Neural progenitor cell (in vitro differentiated cells): ENCODE data around the gene CITED4. TPM values are rescaled to one million over a fixed set of nuclear protein-coding genes. Genes with fewer than 3 reads are reported as not detected.

ENCODE experiments used
- DNase-seq: peaks from one replicate; pipeline ENCODE4 v3.0.0-alpha.2; 2016; ENCODE audit warnings: low spot score
- H2AFZ ChIP-seq: fragments of 200-600 bp; sonication (generic); replicated peaks from 2 replicates; pipeline ENCODE4 v1.6.1; 2016; ENCODE audit warnings: antibody characterized with exemption
- H3F3A ChIP-seq: fragments of 200-600 bp; sonication (generic); 2 replicates; pipeline ENCODE4 v1.6.1; 2016; ENCODE audit warnings: antibody characterized with exemption, low read depth
- H3K27ac ChIP-seq: fragments of 200-600 bp; sonication (generic); 2 replicates; pipeline ENCODE4 v1.5.1; 2016; ENCODE audit warnings: mild to moderate bottlenecking
- H3K27me3 ChIP-seq: fragments of 200-600 bp; sonication (generic); 2 replicates; pipeline ENCODE4 v1.6.1; 2016; ENCODE audit warnings: mild to moderate bottlenecking, moderate library complexity
- H3K36me3 ChIP-seq: fragments of 200-600 bp; sonication (generic); 2 replicates; pipeline ENCODE4 v1.5.1; 2016
- H3K4me1 ChIP-seq: fragments of 200-600 bp; sonication (generic); 2 replicates; pipeline ENCODE4 v1.6.1; 2016; ENCODE audit warnings: mixed run types
- H3K4me2 ChIP-seq: fragments of 200-600 bp; sonication (generic); 2 replicates; pipeline ENCODE4 v1.6.1; 2016
- H3K4me3 ChIP-seq: fragments of 200-600 bp; sonication (generic); 2 replicates; pipeline ENCODE4 v1.5.1; 2016
- H3K79me2 ChIP-seq: fragments of 200-600 bp; sonication (generic); 2 replicates; pipeline ENCODE4 v1.6.1; 2016; ENCODE audit warnings: low read depth
- H3K9ac ChIP-seq: fragments of 200-600 bp; sonication (generic); 2 replicates; pipeline ENCODE4 v1.6.1; 2016
- H3K9me3 ChIP-seq: fragments of 200-600 bp; sonication (generic); 2 replicates; pipeline ENCODE4 v1.5.1; 2016; ENCODE audit warnings: low read depth
- H4K20me1 ChIP-seq: fragments of 200-600 bp; sonication (generic); 2 replicates; pipeline ENCODE4 v1.6.1; 2016; ENCODE audit warnings: low read depth
- H3K27ac Mint-ChIP-seq: 3 replicates; pipeline ENCODE4 v1.8.0; 2021; ENCODE audit warnings: mixed read lengths
- H3K27me3 Mint-ChIP-seq: 2 replicates; pipeline ENCODE4 v1.8.0; 2022; ENCODE audit warnings: low read depth, mild to moderate bottlenecking, inconsistent platforms, moderate library complexity, mixed read lengths; ENCODE audit not compliant: insufficient read depth
- H3K36me3 Mint-ChIP-seq: 3 replicates; pipeline ENCODE4 v1.8.0; 2021; ENCODE audit warnings: mixed read lengths
- H3K4me1 Mint-ChIP-seq: 3 replicates; pipeline ENCODE4 v1.8.0; 2021; ENCODE audit warnings: mixed read lengths
- H3K4me3 Mint-ChIP-seq: 3 replicates; pipeline ENCODE4 v1.8.0; 2021; ENCODE audit warnings: mild to moderate bottlenecking, moderate library complexity, mixed read lengths
- H3K9me3 Mint-ChIP-seq: 3 replicates; pipeline ENCODE4 v1.8.0; 2020; ENCODE audit warnings: mixed read lengths
- CTCF ChIP-seq: fragments of 200-600 bp; sonication (generic); IDR thresholded peaks from 2 replicates; pipeline ENCODE4 v1.5.1; 2017; ENCODE audit warnings: antibody characterized with exemption, mild to moderate bottlenecking
- EZH2 ChIP-seq: fragments of 200-600 bp; sonication (generic); IDR thresholded peaks from 2 replicates; pipeline ENCODE4 v1.6.1; 2017; ENCODE audit warnings: antibody characterized with exemption, mild to moderate bottlenecking, moderate library complexity
- EZH2phosphoT487 ChIP-seq: fragments of 200-600 bp; sonication (generic); IDR thresholded peaks from 2 replicates; pipeline ENCODE4 v1.6.1; 2017; ENCODE audit warnings: antibody characterized with exemption
- total RNA-seq: library from RNA; depleted of rRNA; stranded (reverse); fragments of >200 nt; gene quantifications from 2 replicates; pipeline ENCODE4 v1.2.3, GENCODE V29; 2015; ENCODE audit warnings: low replicate concordance

The CITED4 gene
- total RNA-seq, 1 donor from 2014 or later: 0.77 TPM

GRCh38 chr1:40857737-40858136 is 4.4 kb downstream of the CITED4 start:
- Histone ChIP-seq H3K27me3 (peaks cover 37% of the 10 kb centered on the region), H2AFZ (no peak overlapping the region), H4K20me1 (peaks cover 12% of the 10 kb centered on the region), H3K4me2 (peak overlapping the region; percentile 48), H3K9me3 (no peaks in the 10 kb centered on the region), H3F3A (peaks cover 13% of the 10 kb centered on the region), H3K9ac (no peak overlapping the region), H3K27ac (no peak overlapping the region), H3K79me2 (no peaks in the 10 kb centered on the region), H3K36me3 (no peaks in the 10 kb centered on the region), H3K4me3 (no peak overlapping the region), H3K4me1 (peaks cover 19% of the 10 kb centered on the region)
- Mint-ChIP-seq H3K4me1 (peaks cover 25% of the 10 kb centered on the region), H3K36me3 (no peaks in the 10 kb centered on the region), H3K27me3 (peaks cover 12% of the 10 kb centered on the region), H3K9me3 (no peaks in the 10 kb centered on the region), H3K4me3 (no peak overlapping the region), H3K27ac (no peak overlapping the region)
- peak; percentile 63 for DNase-seq
- no peak for TF ChIP-seq EZH2
- TF ChIP-seq CTCF: no peak
- no peak for TF ChIP-seq EZH2phosphoT487

DNA sequence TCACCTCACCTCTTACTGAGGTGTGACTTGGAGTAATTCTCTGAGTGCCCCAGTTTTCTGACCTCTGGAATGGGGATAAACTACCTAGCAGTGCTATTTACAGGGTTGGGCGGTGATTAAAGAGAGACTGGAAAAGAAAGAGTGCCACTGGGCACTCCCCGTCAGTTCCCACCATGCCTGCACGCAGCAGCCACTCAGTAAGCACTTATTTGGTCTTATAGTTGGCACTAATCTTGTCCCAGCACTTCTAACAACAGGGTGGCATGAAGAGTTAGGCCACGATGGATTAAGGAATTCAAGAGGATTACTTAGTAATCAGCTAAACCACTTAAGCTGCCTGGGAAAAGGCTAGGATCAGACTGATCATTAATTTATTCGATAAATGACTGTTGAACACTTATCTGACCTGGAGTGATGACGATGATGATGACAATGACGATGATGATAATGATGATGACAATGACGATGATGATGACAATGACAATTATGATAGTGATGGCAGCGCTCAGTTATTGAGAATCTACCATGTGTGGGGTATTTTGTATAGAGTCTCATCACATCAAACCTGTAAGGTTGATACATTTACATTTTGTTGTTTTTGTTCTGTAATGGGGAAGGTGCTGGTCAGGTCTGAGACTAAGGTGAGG is 5.4 kb downstream of the CITED4 start:
- Mint-ChIP-seq H3K4me1 (peaks cover 22% of the 10 kb centered on the region), H3K4me3 (no peak overlapping the region), H3K27ac (no peak overlapping the region), H3K27me3 (peaks cover 12% of the 10 kb centered on the region), H3K36me3 (no peaks in the 10 kb centered on the region), H3K9me3 (no peaks in the 10 kb centered on the region)
- Histone ChIP-seq H3K79me2 (no peaks in the 10 kb centered on the region), H3K9ac (no peak overlapping the region), H3K36me3 (no peaks in the 10 kb centered on the region), H3K4me1 (peaks cover 19% of the 10 kb centered on the region), H4K20me1 (peaks cover 12% of the 10 kb centered on the region), H3F3A (peaks cover 10% of the 10 kb centered on the region), H3K4me2 (no peak overlapping the region), H3K27ac (no peak overlapping the region), H3K27me3 (peaks cover 37% of the 10 kb centered on the region), H3K4me3 (no peak overlapping the region), H3K9me3 (no peaks in the 10 kb centered on the region), H2AFZ (no peak overlapping the region)
- DNase-seq: peak; percentile 32
- no peak for TF ChIP-seq CTCF
- no peak for TF ChIP-seq EZH2
- no peak for TF ChIP-seq EZH2phosphoT487

DNA sequence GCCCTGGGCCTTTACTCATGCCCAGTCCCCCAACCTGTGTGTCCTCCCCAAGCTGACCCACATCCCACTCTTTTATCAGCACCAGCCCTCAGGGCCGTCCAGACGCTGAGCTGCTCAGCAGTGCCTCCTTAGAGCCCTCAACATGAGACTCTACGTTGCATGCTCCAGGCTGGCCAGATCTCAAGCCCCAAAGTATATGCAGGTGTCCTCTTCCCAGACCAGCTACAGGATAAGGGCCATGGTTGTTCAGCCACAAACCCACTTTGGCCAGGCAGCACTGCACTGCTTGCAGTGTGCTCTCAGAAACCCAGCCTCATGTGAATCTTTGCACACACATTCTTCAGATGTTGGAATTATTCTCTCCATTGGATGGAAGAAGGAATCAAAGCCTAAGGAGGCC is 6.0 kb downstream of the CITED4 start:
- Histone ChIP-seq H3K4me2 (no peak overlapping the region), H3K9me3 (no peaks in the 10 kb centered on the region), H3K4me3 (no peak overlapping the region), H2AFZ (no peak overlapping the region), H3F3A (peaks cover 10% of the 10 kb centered on the region), H3K4me1 (peaks cover 19% of the 10 kb centered on the region), H3K36me3 (no peaks in the 10 kb centered on the region), H3K27me3 (peaks cover 33% of the 10 kb centered on the region), H3K27ac (no peak overlapping the region), H3K9ac (no peak overlapping the region), H3K79me2 (no peaks in the 10 kb centered on the region), H4K20me1 (peaks cover 10% of the 10 kb centered on the region)
- no peak for DNase-seq
- Mint-ChIP-seq H3K4me1 (peaks cover 22% of the 10 kb centered on the region), H3K27ac (no peak overlapping the region), H3K9me3 (no peaks in the 10 kb centered on the region), H3K36me3 (no peaks in the 10 kb centered on the region), H3K27me3 (peaks cover 12% of the 10 kb centered on the region), H3K4me3 (no peak overlapping the region)
- TF ChIP-seq EZH2phosphoT487 (no peak), EZH2 (no peak), CTCF (no peak)
